IMR-90 (cell line): ENCODE data around the gene S1PR3. TPM values are rescaled to one million over a fixed set of nuclear protein-coding genes. Genes with fewer than 3 reads are reported as not detected.
A peak's percentile ranks its signal among the peaks of the same experiment; 100 is the strongest.

ENCODE experiments used
- ATAC-seq: fragments of 200-7000 bp; cut with Tn5 transposase; 2 replicates; pipeline ENCODE4 v1.9.1; 2020; ENCODE audit warnings: low read depth, mild to moderate bottlenecking, moderate library complexity
- BruUV-seq: library from RNA; stranded (reverse); fragments of 400-500 nt; replicated peaks from 2 replicates; lab custom pipeline; 2021; lab: Mats Ljungman, UMichigan
- CTCF ChIA-PET: fragments of 300-600 bp; formaldehyde crosslinking; extraction: SDS; loops from one replicate; lab custom pipeline; 2021; ENCODE audit warnings: antibody characterized with exemption; lab: Yijun Ruan, JAX
- POLR2A ChIA-PET: fragments of 300-600 bp; sonication (Branson Sonifier 250); formaldehyde crosslinking; loops from one replicate; lab custom pipeline; 2022; ENCODE audit warnings: antibody characterized with exemption; ENCODE audit not compliant: unreplicated experiment; lab: Charles Lee
- DNase-seq: peaks from one replicate; pipeline ENCODE4 v3.0.0; 2013
- H2AFZ ChIP-seq: replicated peaks from 2 replicates; pipeline ENCODE3; 2013; ENCODE audit warnings: low read length, mild to moderate bottlenecking; ENCODE audit not compliant: poor library complexity
- H2AK5ac ChIP-seq: 2 replicates; pipeline ENCODE4 v1.6.1; 2013; ENCODE audit warnings: low read depth, low read length, inconsistent platforms
- H2AK9ac ChIP-seq: replicated peaks from 2 replicates; pipeline ENCODE3; 2013; ENCODE audit warnings: mild to moderate bottlenecking, low read depth, low read length, moderate library complexity; ENCODE audit not compliant: poor library complexity
- H2BK120ac ChIP-seq: 2 replicates; pipeline ENCODE4 v1.6.1; 2013; ENCODE audit warnings: low read depth, low read length, inconsistent platforms
- H2BK15ac ChIP-seq: 3 replicates; pipeline ENCODE4 v1.6.1; 2013; ENCODE audit warnings: low read depth, low read length, inconsistent platforms
- H2BK20ac ChIP-seq: 2 replicates; pipeline ENCODE4 v1.6.1; 2013; ENCODE audit warnings: low read depth, mild to moderate bottlenecking, inconsistent platforms, low read length, moderate library complexity
- H2BK5ac ChIP-seq: 2 replicates; pipeline ENCODE4 v1.6.1; 2013; ENCODE audit warnings: mild to moderate bottlenecking, low read depth, low read length, inconsistent platforms; ENCODE audit not compliant: poor library complexity, severe bottlenecking
- H3K14ac ChIP-seq: replicated peaks from 2 replicates; pipeline ENCODE4 v1.6.1; 2013; ENCODE audit warnings: low read depth, low read length, inconsistent platforms
- H3K18ac ChIP-seq: 2 replicates; pipeline ENCODE4 v1.6.1; 2013; ENCODE audit warnings: low read depth, low read length, control low read depth
- H3K23ac ChIP-seq: 2 replicates; pipeline ENCODE4 v1.6.1; 2013; ENCODE audit warnings: low read depth, low read length, inconsistent platforms
- H3K27ac ChIP-seq: 2 replicates; pipeline ENCODE4 v1.5.1; 2013; ENCODE audit warnings: mild to moderate bottlenecking, control low read depth, low read length; ENCODE audit not compliant: insufficient read depth
- H3K27me3 ChIP-seq: 2 replicates; pipeline ENCODE4 v1.6.1; 2013; ENCODE audit warnings: low read length; ENCODE audit not compliant: control insufficient read depth, insufficient read depth
- H3K36me3 ChIP-seq: 2 replicates; pipeline ENCODE4 v1.6.1; 2013; ENCODE audit warnings: low read length, mixed read lengths; ENCODE audit not compliant: control insufficient read depth, insufficient read depth
- H3K4ac ChIP-seq: 2 replicates; pipeline ENCODE4 v1.6.1; 2013; ENCODE audit warnings: low read depth, low read length, inconsistent platforms
- H3K4me1 ChIP-seq: 2 replicates; pipeline ENCODE4 v1.6.1; 2013; ENCODE audit warnings: low read length, mixed read lengths; ENCODE audit not compliant: control insufficient read depth, insufficient read depth
- H3K4me2 ChIP-seq: 2 replicates; pipeline ENCODE4 v1.6.1; 2013; ENCODE audit warnings: low read depth, mild to moderate bottlenecking, control low read depth, low read length, moderate library complexity
- H3K4me3 ChIP-seq: 2 replicates; pipeline ENCODE4 v1.5.1; 2013; ENCODE audit warnings: low read depth, mild to moderate bottlenecking, control low read depth, low read length, moderate library complexity; ENCODE audit not compliant: insufficient read depth
- H3K56ac ChIP-seq: 2 replicates; pipeline ENCODE4 v1.6.1; 2013; ENCODE audit warnings: low read length, inconsistent platforms; ENCODE audit not compliant: insufficient read depth; ENCODE audit errors: extremely low read depth
- H3K79me1 ChIP-seq, 2 experiments: 2 replicates each; pipeline ENCODE4 v1.6.1; 2013; ENCODE audit warnings: low read length in 2 of 2, inconsistent platforms in 1 of 2, low read depth in 1 of 2
- H3K9ac ChIP-seq: 2 replicates; pipeline ENCODE4 v1.6.1; 2013; ENCODE audit warnings: low read depth, low read length, control low read depth
- H3K9me1 ChIP-seq: 2 replicates; pipeline ENCODE4 v1.6.1; 2013; ENCODE audit warnings: low read length, inconsistent platforms; ENCODE audit not compliant: insufficient read depth
- H3K9me3 ChIP-seq: 2 replicates; pipeline ENCODE4 v1.6.1; 2013; ENCODE audit warnings: low read length; ENCODE audit not compliant: control insufficient read depth, insufficient read depth
- H4K20me1 ChIP-seq: 2 replicates; pipeline ENCODE4 v1.6.1; 2013; ENCODE audit warnings: low read length, inconsistent platforms; ENCODE audit not compliant: insufficient read depth
- H4K5ac ChIP-seq: 2 replicates; pipeline ENCODE4 v1.6.1; 2013; ENCODE audit warnings: mild to moderate bottlenecking, low read depth, low read length, control low read depth
- H4K8ac ChIP-seq, 2 experiments: 2 replicates each; pipeline ENCODE4 v1.6.1; 2013; ENCODE audit warnings: low read depth in 2 of 2, low read length in 2 of 2, control low read depth in 1 of 2, inconsistent platforms in 1 of 2
- H4K91ac ChIP-seq: 2 replicates; pipeline ENCODE4 v1.6.1; 2013; ENCODE audit warnings: low read depth, low read length, inconsistent platforms; ENCODE audit not compliant: insufficient read depth
- BHLHE40 ChIP-seq: fragments of 150-350 bp; IDR thresholded peaks from 2 replicates; pipeline ENCODE4 v1.6.1; 2016; ENCODE audit warnings: mild to moderate bottlenecking, low read depth, low read length
- CEBPB ChIP-seq: IDR thresholded peaks from 2 replicates; pipeline ENCODE4 v1.6.1; 2012; ENCODE audit warnings: low read depth, low read length, improper control_type of control experiment
- CHD1 ChIP-seq: IDR thresholded peaks from 2 replicates; pipeline ENCODE4 v1.6.1; 2012; ENCODE audit warnings: low read depth, low read length, improper control_type of control experiment
- FOS ChIP-seq: fragments of 150-350 bp; IDR thresholded peaks from 2 replicates; pipeline ENCODE4 v1.6.1; 2016; ENCODE audit warnings: low read depth, low read length
- MAZ ChIP-seq: IDR thresholded peaks from 2 replicates; pipeline ENCODE4 v1.6.1; 2012; ENCODE audit warnings: low read depth, mild to moderate bottlenecking, low read length, improper control_type of control experiment, moderate library complexity, borderline replicate concordance
- MXI1 ChIP-seq: IDR thresholded peaks from 2 replicates; pipeline ENCODE4 v1.6.1; 2012; ENCODE audit warnings: low read depth, mild to moderate bottlenecking, low read length, moderate library complexity, borderline replicate concordance
- NFE2L2 ChIP-seq: fragments of 150-350 bp; IDR thresholded peaks from 2 replicates; pipeline ENCODE4 v1.6.1; 2016; ENCODE audit warnings: low read depth, mild to moderate bottlenecking, low read length
- POLR2A ChIP-seq: IDR thresholded peaks from 2 replicates; pipeline ENCODE4 v1.6.1; 2012; ENCODE audit warnings: mild to moderate bottlenecking, low read depth, low read length
- RAD21 ChIP-seq: IDR thresholded peaks from 2 replicates; pipeline ENCODE4 v1.6.1; 2012; ENCODE audit warnings: low read length, improper control_type of control experiment
- RCOR1 ChIP-seq: IDR thresholded peaks from 2 replicates; pipeline ENCODE4 v1.6.1; 2012; ENCODE audit warnings: mild to moderate bottlenecking, low read length, improper control_type of control experiment; ENCODE audit not compliant: insufficient replicate concordance
- RFX5 ChIP-seq: IDR thresholded peaks from 2 replicates; pipeline ENCODE4 v1.8.0; 2012; ENCODE audit warnings: low read depth, mild to moderate bottlenecking, low read length, moderate library complexity
- WGBS, 2 experiments: methylation state at CpG; one replicate each; pipeline versions ENCODE4 v1.1.5 to v1.1.7; 2013; ENCODE audit warnings: missing lambda C conversion rate in 2 of 2; ENCODE audit not compliant: insufficient read length in 1 of 2; ENCODE audit errors: extremely low coverage in 2 of 2; 5-methylcytosine and 5-hydroxymethylcytosine counted together
- dilution Hi-C: fragments of 300-500 bp; cut with HindIII; formaldehyde crosslinking; loops from one replicate; pipeline ENCODE4 v1.14.3; 2018; ENCODE audit warnings: low sequenced_read_pairs; ENCODE audit not compliant: unreplicated experiment
- in situ Hi-C: fragments of 300-500 bp; cut with MboI; formaldehyde crosslinking; loops from 3 replicates; pipeline ENCODE4 v1.14.3; 2019; ENCODE audit warnings: low sequenced_read_pairs, inconsistent platforms, mixed read lengths
- intact Hi-C: fragments of 100-400 bp; cut with micrococcal nuclease; formaldehyde crosslinking; loops from 2 replicates; pipeline ENCODE4 v1.10.0; 2022
- polyA plus RNA-seq, 3 experiments: library from polyadenylated mRNA; depleted of rRNA; stranded (reverse); fragments of >200 nt; gene quantifications; 2 replicates each; pipeline ENCODE4 v1.2.3, GENCODE V29; 2012; ENCODE audit warnings: low replicate concordance in 1 of 3
- total RNA-seq: library from RNA; depleted of rRNA; stranded (reverse); fragments of >200 nt; gene quantifications from 2 replicates; pipeline ENCODE4 v1.2.3, GENCODE V29; 2012
- TF ChIP-seq, protein P1 (sequence below): conservative IDR thresholded peaks from 2 replicates; pipeline ENCODE4 v1.5.1; 2012; ENCODE audit warnings: mild to moderate bottlenecking, low read depth, low read length, improper control_type of control experiment
- TF ChIP-seq, protein P2 (sequence below): fragments of 150-350 bp; IDR thresholded peaks from 2 replicates; pipeline ENCODE4 v1.6.1; 2016; ENCODE audit warnings: low read depth, mild to moderate bottlenecking, low read length, moderate library complexity, borderline replicate concordance

S1PR3 gene
- total and polyA plus RNA-seq, 2 of the 4 experiments (the other 2 are of a cell fraction) = 28.4 to 28.7 TPM

DNA sequence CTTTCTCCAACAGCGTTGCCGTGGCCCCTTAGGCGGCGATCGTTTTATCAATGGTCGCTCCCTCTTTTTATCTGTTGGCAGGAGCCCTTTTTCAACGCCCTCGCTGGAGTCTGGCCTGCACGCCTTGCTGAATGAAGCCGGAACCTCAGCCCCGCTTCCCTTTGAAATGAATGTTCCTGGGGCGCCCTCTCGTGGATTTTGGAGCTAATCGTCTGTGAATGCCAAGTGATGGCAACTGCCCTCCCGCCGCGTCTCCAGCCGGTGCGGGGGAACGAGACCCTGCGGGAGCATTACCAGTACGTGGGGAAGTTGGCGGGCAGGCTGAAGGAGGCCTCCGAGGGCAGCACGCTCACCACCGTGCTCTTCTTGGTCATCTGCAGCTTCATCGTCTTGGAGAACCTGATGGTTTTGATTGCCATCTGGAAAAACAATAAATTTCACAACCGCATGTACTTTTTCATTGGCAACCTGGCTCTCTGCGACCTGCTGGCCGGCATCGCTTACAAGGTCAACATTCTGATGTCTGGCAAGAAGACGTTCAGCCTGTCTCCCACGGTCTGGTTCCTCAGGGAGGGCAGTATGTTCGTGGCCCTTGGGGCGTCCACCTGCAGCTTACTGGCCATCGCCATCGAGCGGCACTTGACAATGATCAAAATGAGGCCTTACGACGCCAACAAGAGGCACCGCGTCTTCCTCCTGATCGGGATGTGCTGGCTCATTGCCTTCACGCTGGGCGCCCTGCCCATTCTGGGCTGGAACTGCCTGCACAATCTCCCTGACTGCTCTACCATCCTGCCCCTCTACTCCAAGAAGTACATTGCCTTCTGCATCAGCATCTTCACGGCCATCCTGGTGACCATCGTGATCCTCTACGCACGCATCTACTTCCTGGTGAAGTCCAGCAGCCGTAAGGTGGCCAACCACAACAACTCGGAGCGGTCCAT is 10.0 kb downstream of the S1PR3 start:
- peaks cover 41% of the 10 kb centered on the region for H3K36me3 ChIP-seq
- BruUV-seq = no TSS peak
- TF ChIP-seq NFE2L2 = no peak
- no peak for TF ChIP-seq FOS
- no peak for TF ChIP-seq RFX5
- TF ChIP-seq RCOR1 = no peak
- TF ChIP-seq, protein P1, sequence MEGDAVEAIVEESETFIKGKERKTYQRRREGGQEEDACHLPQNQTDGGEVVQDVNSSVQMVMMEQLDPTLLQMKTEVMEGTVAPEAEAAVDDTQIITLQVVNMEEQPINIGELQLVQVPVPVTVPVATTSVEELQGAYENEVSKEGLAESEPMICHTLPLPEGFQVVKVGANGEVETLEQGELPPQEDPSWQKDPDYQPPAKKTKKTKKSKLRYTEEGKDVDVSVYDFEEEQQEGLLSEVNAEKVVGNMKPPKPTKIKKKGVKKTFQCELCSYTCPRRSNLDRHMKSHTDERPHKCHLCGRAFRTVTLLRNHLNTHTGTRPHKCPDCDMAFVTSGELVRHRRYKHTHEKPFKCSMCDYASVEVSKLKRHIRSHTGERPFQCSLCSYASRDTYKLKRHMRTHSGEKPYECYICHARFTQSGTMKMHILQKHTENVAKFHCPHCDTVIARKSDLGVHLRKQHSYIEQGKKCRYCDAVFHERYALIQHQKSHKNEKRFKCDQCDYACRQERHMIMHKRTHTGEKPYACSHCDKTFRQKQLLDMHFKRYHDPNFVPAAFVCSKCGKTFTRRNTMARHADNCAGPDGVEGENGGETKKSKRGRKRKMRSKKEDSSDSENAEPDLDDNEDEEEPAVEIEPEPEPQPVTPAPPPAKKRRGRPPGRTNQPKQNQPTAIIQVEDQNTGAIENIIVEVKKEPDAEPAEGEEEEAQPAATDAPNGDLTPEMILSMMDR = peak; percentile 91
- TF ChIP-seq MXI1 = peak; percentile 43; the same call in 1 of the 2 replicates
- TF ChIP-seq CEBPB = no peak
- peak; percentile 93 for TF ChIP-seq RAD21
- TF ChIP-seq BHLHE40 = 0 out of 2 replicates have a peak, but pooled peaks have one; percentile 11
- peak; percentile 23; the same call in 1 of the 2 replicates for TF ChIP-seq MAZ
- TF ChIP-seq, protein P2, sequence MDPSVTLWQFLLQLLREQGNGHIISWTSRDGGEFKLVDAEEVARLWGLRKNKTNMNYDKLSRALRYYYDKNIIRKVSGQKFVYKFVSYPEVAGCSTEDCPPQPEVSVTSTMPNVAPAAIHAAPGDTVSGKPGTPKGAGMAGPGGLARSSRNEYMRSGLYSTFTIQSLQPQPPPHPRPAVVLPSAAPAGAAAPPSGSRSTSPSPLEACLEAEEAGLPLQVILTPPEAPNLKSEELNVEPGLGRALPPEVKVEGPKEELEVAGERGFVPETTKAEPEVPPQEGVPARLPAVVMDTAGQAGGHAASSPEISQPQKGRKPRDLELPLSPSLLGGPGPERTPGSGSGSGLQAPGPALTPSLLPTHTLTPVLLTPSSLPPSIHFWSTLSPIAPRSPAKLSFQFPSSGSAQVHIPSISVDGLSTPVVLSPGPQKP = no peak
- TF ChIP-seq CHD1 = peak; percentile 91; the same call in 1 of the 2 replicates
- TF ChIP-seq POLR2A = peak; percentile 49; the same call in 1 of the 2 replicates

More for the DNA sequence above, 10.0 kb downstream of the S1PR3 start:
- 34% methylated on average over 41 of the region's 52 CpGs; no CpG with 5 or more reads in 1 of the 2 experiments for WGBS, 2 experiments
- Histone ChIP-seq H3K9ac (peak overlapping the region; percentile 25; the same call in 1 of the 2 replicates), H3K4me2 (peak overlapping the region; percentile 67), H3K9me1 (peaks cover 16% of the 10 kb centered on the region; the same call in 1 of the 2 replicates), H3K4me3 (no peak overlapping the region), H2BK120ac (peak overlapping the region; percentile 87), H4K91ac (0 out of 2 replicates have a peak overlapping the region, but pooled peaks have one; percentile 19), H3K23ac (peak overlapping the region; percentile 67), H2AK9ac (peak overlapping the region; percentile 55), H3K9me3 (no peaks in the 10 kb centered on the region), H3K4ac (peak overlapping the region; percentile 90), H3K27me3 (no peaks in the 10 kb centered on the region), H3K14ac (peak overlapping the region; percentile 84), H4K5ac (peak overlapping the region; percentile 9; the same call in 1 of the 2 replicates), H2AK5ac (peak overlapping the region; percentile 86), H3K4me1 (peaks cover 16% of the 10 kb centered on the region), H3K56ac (peak overlapping the region; percentile 24; the same call in 1 of the 2 replicates), H2BK15ac (peak overlapping the region; percentile 40; the same call in 1 of the 3 replicates), H2BK20ac (peak overlapping the region; percentile 61; the same call in 1 of the 2 replicates), H3K27ac (peak overlapping the region; percentile 30; the same call in 1 of the 2 replicates), H4K8ac (peak overlapping the region in 1 of 2 experiments; percentile 77; a peak in 2 of 4 replicates), H2AFZ (peak overlapping the region; percentile 77), H3K18ac (peak overlapping the region; percentile 28; the same call in 1 of the 2 replicates), H2BK5ac (no peak overlapping the region), H4K20me1 (peaks cover 6% of the 10 kb centered on the region; the same call in 1 of the 2 replicates), H3K79me1 (peaks cover 14 to 39% of the 10 kb centered on the region in 2 experiments; a peak in 2 of 4 replicates)
- peak; percentile 81 for DNase-seq
- peak; percentile 85 for ATAC-seq
- intact Hi-C loops (loop anchor here (1.0 to 2.0 kb wide), 4 partner anchors 255 to 612 kb away; partner anchors contain the start of gene SPIN1), in situ Hi-C loops (loop anchor here (5.0 to 25.0 kb wide), 4 partner anchors 409 to 1314 kb away; partner anchors contain the start of gene CDK20), dilution Hi-C loops (no loop called here)
- POLR2A ChIA-PET = no interaction called here
- CTCF ChIA-PET = interaction anchor here (0.5 to 1.0 kb wide), 3 partner anchors 278 to 417 kb away, joined by 3 read pairs; no protein-coding TSS in a partner anchor
